ENCODE data around the gene IGF1R. TPM values are rescaled to one million over a fixed set of nuclear protein-coding genes. Genes with fewer than 3 reads are reported as not detected.

Gene IGF1R
- total and polyA plus RNA-seq, 4 donors, result 5.9 to 154 (median 27.6) TPM

DNA sequence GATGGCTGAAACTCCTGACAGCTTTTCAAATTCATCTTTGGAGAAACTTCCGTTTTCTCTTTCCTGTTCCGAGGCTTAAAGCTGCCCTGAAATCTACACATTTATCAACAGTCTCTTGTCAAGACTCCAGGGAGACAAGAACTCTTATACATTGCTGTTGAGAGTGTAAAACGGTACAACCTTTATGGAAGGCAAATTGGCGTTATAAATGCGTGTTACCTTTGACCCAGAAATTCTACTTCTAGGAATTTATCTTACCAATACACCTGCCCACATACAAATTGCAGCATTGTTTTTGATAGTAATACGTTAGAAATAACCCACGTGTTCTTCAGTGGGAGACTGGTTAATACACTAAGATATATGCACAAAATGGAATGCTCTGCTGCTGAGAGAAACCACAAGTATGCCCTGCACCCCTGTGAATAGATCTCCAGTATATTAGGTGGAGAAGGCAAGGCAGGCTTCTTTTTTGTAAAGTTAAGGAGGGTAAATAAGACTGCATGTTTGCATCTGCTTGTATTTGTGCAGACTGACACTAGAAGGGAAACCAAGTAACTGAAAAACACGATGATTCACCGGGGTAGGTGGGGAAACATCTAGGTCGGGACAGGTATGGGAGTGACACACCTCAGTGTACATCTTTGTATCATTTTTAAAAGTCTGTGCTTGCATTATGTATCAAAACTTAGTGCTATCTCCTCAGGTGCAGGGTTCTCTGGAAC lies 97.5 kb downstream of the IGF1R start:
- Histone ChIP-seq H3K27me3 (ENCODE audit: control insufficient read depth in 3 of 3, insufficient read depth in 3 of 3, low read length in 2 of 3) (no peaks in the 10 kb centered on the region), H3K4me1 (ENCODE audit: control insufficient read depth in 5 of 5, insufficient read depth in 5 of 5, low read length in 5 of 5) (peaks cover 0 to 20% (median 2%) of the 10 kb centered on the region in 5 donors), H3K9ac (ENCODE audit: insufficient read depth in 1 of 2, low read length in 2 of 2) (no peak overlapping the region), H3K27ac (ENCODE audit: low read depth in 1 of 2, low read length in 1 of 2) (no peak overlapping the region), H3K36me3 (ENCODE audit: control insufficient read depth in 4 of 4, insufficient read depth in 4 of 4, low read length in 4 of 4) (no peaks in the 10 kb centered on the region), H3K9me3 (ENCODE audit: control insufficient read depth in 4 of 4, insufficient read depth in 3 of 4, low read length in 3 of 4) (no peaks in the 10 kb centered on the region), H3K4me3 (no peak overlapping the region)
- ATAC-seq (ENCODE audit: insufficient read depth, low FRiP score), result no peak
- no peak for DNase-seq
- 37 to 47% methylated on average over 10 of the region's 10 CpGs for WGBS, 2 donors
- TF ChIP-seq CTCF (IDR thresholded peaks at IDR 0.05; ENCODE audit: control extremely low read depth, extremely low read depth), result no peak

- ATAC-seq (ENCODE audit: insufficient read depth, low FRiP score), result no peak
- H3K9ac ChIP-seq (ENCODE audit: insufficient read depth in 1 of 2, low read length in 2 of 2), result no peak overlapping the region
- 84 to 90% methylated on average over 8 of the region's 8 CpGs for WGBS, 2 donors
These were observed 98.2 kb downstream of the IGF1R start for GRCh38 chr15:98746375-98747155.

DNA sequence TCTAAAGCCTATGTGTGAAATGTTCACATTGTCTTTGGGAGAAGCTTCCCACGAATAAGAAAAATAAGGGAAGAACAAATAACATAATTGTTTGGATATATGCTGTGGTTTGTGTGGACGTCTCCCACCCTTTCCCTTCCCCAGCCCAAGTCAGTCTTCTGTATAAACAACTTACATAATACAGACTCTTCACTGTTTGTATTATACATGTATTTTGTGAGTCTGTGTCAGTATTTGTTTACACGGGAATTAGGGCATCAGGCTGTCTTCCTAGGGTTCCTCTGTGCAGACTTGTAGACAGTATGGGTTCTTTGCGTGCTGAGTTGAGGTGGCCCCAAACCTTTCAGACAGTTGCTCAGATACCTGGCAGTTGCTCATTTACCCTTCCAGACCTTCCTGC lies 103.4 kb downstream of the IGF1R start:
- H3K9me3 ChIP-seq (ENCODE audit: control insufficient read depth in 4 of 4, insufficient read depth in 3 of 4, low read length in 3 of 4), result no peaks in the 10 kb centered on the region
- WGBS, 2 donors, result 57 to 63% methylated on average over 4 of the region's 4 CpGs
- no peak overlapping the region for H3K9ac ChIP-seq (ENCODE audit: insufficient read depth in 1 of 2, low read length in 2 of 2)
- H3K4me1 ChIP-seq (ENCODE audit: control insufficient read depth in 5 of 5, insufficient read depth in 5 of 5, low read length in 5 of 5), result peaks cover 0 to 15% (median 3%) of the 10 kb centered on the region in 5 donors
- no peak for ATAC-seq (ENCODE audit: insufficient read depth, low FRiP score)
- no peaks in the 10 kb centered on the region for H3K36me3 ChIP-seq (ENCODE audit: control insufficient read depth in 4 of 4, insufficient read depth in 4 of 4, low read length in 4 of 4)
- TF ChIP-seq CTCF (IDR thresholded peaks at IDR 0.05; ENCODE audit: control extremely low read depth, extremely low read depth), result no peak
- H3K4me3 ChIP-seq, result no peak overlapping the region
- no peaks in the 10 kb centered on the region for H3K27me3 ChIP-seq (ENCODE audit: control insufficient read depth in 3 of 3, insufficient read depth in 3 of 3, low read length in 2 of 3)
- no peak for DNase-seq
- no peak overlapping the region for H3K27ac ChIP-seq (ENCODE audit: low read depth in 1 of 2, low read length in 1 of 2)

More at GRCh38 chr15:98746375-98747155, 98.2 kb downstream of the IGF1R start:
- no peak overlapping the region for H3K27ac ChIP-seq (ENCODE audit: low read depth in 1 of 2, low read length in 1 of 2)
- no peaks in the 10 kb centered on the region for H3K36me3 ChIP-seq (ENCODE audit: control insufficient read depth in 4 of 4, insufficient read depth in 4 of 4, low read length in 4 of 4)
- no peak for TF ChIP-seq CTCF (IDR thresholded peaks at IDR 0.05; ENCODE audit: control extremely low read depth, extremely low read depth)
- no peaks in the 10 kb centered on the region for H3K27me3 ChIP-seq (ENCODE audit: control insufficient read depth in 3 of 3, insufficient read depth in 3 of 3, low read length in 2 of 3)
- H3K4me3 ChIP-seq, result no peak overlapping the region
- DNase-seq, result no peak
- peaks cover 0 to 20% (median 2%) of the 10 kb centered on the region in 5 donors for H3K4me1 ChIP-seq (ENCODE audit: control insufficient read depth in 5 of 5, insufficient read depth in 5 of 5, low read length in 5 of 5)
- H3K9me3 ChIP-seq (ENCODE audit: control insufficient read depth in 4 of 4, insufficient read depth in 3 of 4, low read length in 3 of 4), result no peaks in the 10 kb centered on the region

Data from lung (tissue), 12 donors.